ENCODE results near the gene FSTL5. TPM values are rescaled to one million over a fixed set of nuclear protein-coding genes. Genes with fewer than 3 reads are reported as not detected.

Gene FSTL5
- total and polyA plus RNA-seq, 2 experiments from 2014 or later = 0.12 to 0.59 TPM

- Histone ChIP-seq H3K36me3 (no peaks in the 10 kb centered on the region), H3K27me3 (no peaks in the 10 kb centered on the region), H3K4me1 (ENCODE audit: low read depth) (no peaks in the 10 kb centered on the region), H3K9me3 (ENCODE audit: low read depth) (no peaks in the 10 kb centered on the region), H3K4me3 (no peak overlapping the region), H3K27ac (no peak overlapping the region)
- no peak for TF ChIP-seq CTCF (IDR thresholded peaks at IDR 0.05; ENCODE audit: low read depth, low read length)
- no peak for DNase-seq (ENCODE audit: low read depth in 1 of 2, low spot score in 1 of 2)
Measured at GRCh38 chr4:161704653-161705052, 459.1 kb downstream of the FSTL5 start.

GRCh38 chr4:161704040-161704439 is 459.8 kb downstream of the FSTL5 start:
- Histone ChIP-seq H3K4me1 (ENCODE audit: low read depth) (no peaks in the 10 kb centered on the region), H3K4me3 (no peak overlapping the region), H3K27ac (no peak overlapping the region), H3K36me3 (no peaks in the 10 kb centered on the region), H3K9me3 (ENCODE audit: low read depth) (no peaks in the 10 kb centered on the region), H3K27me3 (no peaks in the 10 kb centered on the region)
- DNase-seq (ENCODE audit: low read depth in 1 of 2, low spot score in 1 of 2) = no peak
- no peak for TF ChIP-seq CTCF (IDR thresholded peaks at IDR 0.05; ENCODE audit: low read depth, low read length)

GRCh38 chr4:161702287-161702686 is 461.5 kb downstream of the FSTL5 start:
- no peaks in the 10 kb centered on the region for H3K27me3 ChIP-seq
- no peak overlapping the region for H3K27ac ChIP-seq
- no peaks in the 10 kb centered on the region for H3K36me3 ChIP-seq
- H3K4me3 ChIP-seq = no peak overlapping the region
- TF ChIP-seq CTCF (IDR thresholded peaks at IDR 0.05; ENCODE audit: low read depth, low read length) = no peak
- H3K4me1 ChIP-seq (ENCODE audit: low read depth) = no peaks in the 10 kb centered on the region
- no peaks in the 10 kb centered on the region for H3K9me3 ChIP-seq (ENCODE audit: low read depth)
- DNase-seq (ENCODE audit: low read depth in 1 of 2, low spot score in 1 of 2) = no peak

- no peaks in the 10 kb centered on the region for H3K4me1 ChIP-seq (ENCODE audit: low read depth)
- H3K4me3 ChIP-seq = no peak overlapping the region
- no peaks in the 10 kb centered on the region for H3K27me3 ChIP-seq
- TF ChIP-seq CTCF (IDR thresholded peaks at IDR 0.05; ENCODE audit: low read depth, low read length) = no peak
- no peaks in the 10 kb centered on the region for H3K36me3 ChIP-seq
- no peak for DNase-seq (ENCODE audit: low read depth in 1 of 2, low spot score in 1 of 2)
- H3K27ac ChIP-seq = no peak overlapping the region
- H3K9me3 ChIP-seq (ENCODE audit: low read depth) = no peaks in the 10 kb centered on the region
Measured at GRCh38 chr4:161696944-161697343, 466.9 kb downstream of the FSTL5 start.

- Histone ChIP-seq H3K4me3 (no peak overlapping the region), H3K36me3 (no peaks in the 10 kb centered on the region), H3K27me3 (no peaks in the 10 kb centered on the region), H3K9me3 (ENCODE audit: low read depth) (no peaks in the 10 kb centered on the region), H3K4me1 (ENCODE audit: low read depth) (no peaks in the 10 kb centered on the region), H3K27ac (no peak overlapping the region)
- no peak for TF ChIP-seq CTCF (IDR thresholded peaks at IDR 0.05; ENCODE audit: low read depth, low read length)
- no peak for DNase-seq (ENCODE audit: low read depth in 1 of 2, low spot score in 1 of 2)
Measured at GRCh38 chr4:161680146-161680545, 483.7 kb downstream of the FSTL5 start.

GRCh38 chr4:161664740-161665139 is 499.1 kb downstream of the FSTL5 start:
- TF ChIP-seq CTCF (IDR thresholded peaks at IDR 0.05; ENCODE audit: low read depth, low read length) = no peak
- Histone ChIP-seq H3K4me3 (no peak overlapping the region), H3K9me3 (ENCODE audit: low read depth) (no peaks in the 10 kb centered on the region), H3K36me3 (no peaks in the 10 kb centered on the region), H3K4me1 (ENCODE audit: low read depth) (no peaks in the 10 kb centered on the region), H3K27me3 (no peaks in the 10 kb centered on the region), H3K27ac (no peak overlapping the region)
- DNase-seq (ENCODE audit: low read depth in 1 of 2, low spot score in 1 of 2) = no peak
